Uterus (tissue), 2 donors: ENCODE data around the gene NFATC1.

Experiments used
- CTCF ChIP-seq, 4 experiments: fragments of 200-600 bp in 2 of 4; fragments of 450-650 bp in 2 of 4; sonication (generic) in 2 of 4; IDR thresholded peaks; one replicate each; pipeline ENCODE4 v1.5.1; 2016 to 2019; ENCODE audit warnings: antibody characterized with exemption in 4 of 4, mild to moderate bottlenecking in 2 of 4, moderate library complexity in 1 of 4
- POLR2A ChIP-seq, 2 donors: fragments of 450-650 bp; IDR thresholded peaks; one replicate each; pipeline ENCODE4 v1.6.1; 2016; ENCODE audit warnings: antibody characterized with exemption in 2 of 2, mild to moderate bottlenecking in 1 of 2, moderate library complexity in 1 of 2

DNA sequence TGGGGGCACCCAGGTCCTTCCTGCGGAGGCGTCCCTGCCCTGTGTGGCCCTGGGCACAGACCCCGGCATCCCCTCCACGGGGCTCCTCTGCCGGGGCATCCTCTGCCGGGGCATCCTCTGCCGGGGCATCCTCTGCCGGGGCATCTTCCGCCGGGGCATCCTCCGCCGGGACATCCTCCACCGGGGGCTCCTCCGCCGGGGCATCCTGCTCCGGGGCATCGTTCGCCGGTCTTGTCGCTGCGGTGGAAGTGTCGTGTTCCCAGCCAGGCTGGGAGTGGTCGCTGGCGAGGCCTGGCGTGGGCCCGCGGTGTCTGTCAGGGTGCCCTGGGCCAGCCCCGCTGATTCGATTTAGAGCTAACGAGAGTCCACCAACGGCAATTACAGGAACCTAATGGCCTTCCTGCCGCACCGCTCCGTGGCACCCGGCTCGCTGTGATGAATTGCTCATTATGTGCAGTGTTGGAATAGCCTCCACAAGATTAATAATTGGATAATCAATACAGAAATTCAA is 115.1 kb downstream of the NFATC1 start:
- no peak for TF ChIP-seq CTCF (IDR thresholded peaks at IDR 0.05)
- no peak for TF ChIP-seq POLR2A (IDR thresholded peaks at IDR 0.05)
